ENCODE measurements around the gene TIAM2.

The TIAM2 gene

DNA sequence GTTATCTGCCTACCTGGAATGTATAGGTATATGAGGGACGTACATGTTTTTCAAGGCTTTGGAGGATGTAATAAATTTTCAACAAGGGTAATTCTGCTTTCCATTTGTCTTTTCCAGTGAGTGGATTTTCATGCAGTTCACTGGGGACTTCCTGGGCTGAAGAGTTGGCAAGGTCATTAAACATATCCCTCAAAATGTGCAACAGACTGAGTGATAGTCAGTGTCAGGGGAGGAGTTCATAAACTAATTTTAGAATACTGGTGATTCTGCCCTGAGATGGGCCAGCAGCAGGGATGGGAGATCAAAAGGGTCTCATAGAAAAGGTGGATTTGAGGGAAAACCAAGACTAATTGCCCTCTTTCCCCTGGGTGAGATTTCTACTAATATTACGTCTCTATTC is 146.4 kb downstream of the TIAM2 start:
- DNase-seq = no peak

DNA sequence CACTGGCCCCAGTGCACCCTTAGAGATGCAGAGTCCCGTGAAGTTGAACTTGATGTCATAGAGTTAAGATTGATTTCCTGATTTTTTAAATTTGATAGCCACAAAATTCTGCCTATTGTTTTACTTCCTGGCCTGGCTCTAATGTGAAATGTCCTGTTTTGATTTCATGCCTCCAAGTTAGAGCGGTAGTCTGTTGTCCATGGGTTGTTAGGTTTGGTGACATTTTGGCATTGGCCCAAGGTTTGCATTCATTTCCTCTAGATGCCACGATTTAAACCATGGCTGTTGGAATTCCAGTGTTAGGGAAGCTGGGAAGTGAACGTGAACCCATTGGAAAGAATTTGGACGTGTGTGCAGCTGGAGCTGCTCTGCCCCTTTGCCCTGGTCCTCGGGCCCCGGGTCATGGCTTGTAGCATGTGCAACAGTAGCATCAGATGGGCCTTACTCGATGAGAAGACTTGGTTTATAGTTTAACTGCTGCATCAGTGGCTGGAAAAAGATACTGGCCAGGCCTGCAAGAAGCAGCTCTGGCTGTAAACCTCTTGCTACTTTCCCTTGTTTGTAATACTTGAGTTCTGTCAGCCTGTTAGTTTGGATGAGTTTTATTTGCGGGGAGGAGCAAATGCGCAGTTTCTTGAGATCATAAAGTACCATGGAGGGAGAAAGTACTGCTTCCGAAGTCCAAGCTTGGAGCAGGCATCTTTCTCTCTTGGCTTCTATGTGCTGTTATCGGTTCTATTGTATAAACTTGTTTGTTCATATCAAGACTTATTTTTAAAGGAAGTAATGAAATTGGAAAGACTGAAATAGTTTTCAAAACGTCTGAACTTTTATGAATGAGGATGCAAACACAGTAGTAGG is 147.3 kb downstream of the TIAM2 start:
- DNase-seq = no peak

DNA sequence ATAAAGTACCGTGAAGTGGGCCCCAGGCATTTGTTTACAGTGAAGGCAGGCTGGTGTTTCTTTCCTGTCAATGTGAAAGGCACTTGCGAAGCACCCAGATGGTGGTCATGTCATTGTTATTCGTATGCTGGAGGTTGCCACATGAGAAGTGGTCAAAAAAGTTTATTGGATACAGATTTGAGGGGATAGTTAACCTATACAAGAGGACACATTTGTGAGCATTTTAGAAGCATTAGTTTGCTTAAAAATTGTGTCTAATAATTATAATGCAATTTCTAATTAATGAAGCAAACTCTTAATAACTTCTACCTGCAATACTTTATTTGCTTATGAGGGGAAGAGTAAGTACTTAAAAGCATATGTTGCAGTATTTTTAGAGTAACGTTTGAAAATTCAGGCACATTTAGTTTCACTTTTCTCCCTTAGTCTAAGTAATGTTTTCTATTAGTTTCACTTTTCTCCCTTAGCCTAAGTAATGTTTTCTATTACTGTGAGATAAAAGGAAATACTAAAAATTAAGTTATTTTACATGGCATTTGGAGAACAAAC is 148.0 kb downstream of the TIAM2 start:
- DNase-seq = no peak

DNA sequence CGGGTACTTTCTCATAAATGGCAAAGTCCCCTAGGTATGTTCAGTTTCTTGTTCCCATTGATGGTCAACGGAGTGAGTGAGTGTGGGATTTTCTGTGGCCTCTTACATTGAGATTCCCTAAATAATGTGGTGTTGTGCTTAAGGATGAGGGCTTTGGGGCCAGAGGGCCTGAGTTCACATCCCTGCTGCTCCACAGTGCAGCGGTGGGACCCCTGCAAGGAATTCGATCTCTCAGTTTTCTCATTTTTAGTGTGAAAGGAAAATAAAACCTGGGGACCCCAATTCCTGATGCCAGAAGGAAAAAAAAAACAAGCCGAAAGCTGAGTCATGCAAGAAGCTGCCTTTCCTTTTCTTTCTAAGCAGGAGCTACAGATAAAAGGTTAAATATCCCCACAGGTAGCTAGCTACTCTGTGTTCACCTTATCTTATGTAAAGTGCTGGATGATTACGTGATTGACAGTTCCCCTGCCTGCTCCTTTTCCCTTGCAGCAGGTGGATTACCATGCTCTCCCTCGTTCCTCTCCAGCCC is 148.5 kb downstream of the TIAM2 start:
- no peak for DNase-seq

DNA sequence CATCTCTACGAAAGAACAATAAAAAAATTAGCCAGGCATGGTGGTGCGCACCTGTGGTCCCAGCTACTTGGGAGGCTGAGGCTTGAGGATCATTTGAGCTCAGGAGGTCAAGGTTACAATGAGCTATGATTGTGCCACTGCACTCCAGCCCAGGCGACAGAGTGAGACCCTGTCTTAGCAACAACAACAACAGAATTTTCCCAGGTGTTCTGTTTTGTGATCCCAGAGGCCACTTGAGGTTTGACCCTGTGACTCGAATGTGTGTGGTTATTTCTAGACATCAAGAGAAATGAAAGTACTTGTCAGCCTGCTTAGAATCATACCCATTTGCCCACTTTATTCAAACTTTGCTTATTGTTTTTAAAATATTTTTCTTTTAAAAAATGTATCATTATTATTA is 151.1 kb downstream of the TIAM2 start:
- DNase-seq = no peak

DNA sequence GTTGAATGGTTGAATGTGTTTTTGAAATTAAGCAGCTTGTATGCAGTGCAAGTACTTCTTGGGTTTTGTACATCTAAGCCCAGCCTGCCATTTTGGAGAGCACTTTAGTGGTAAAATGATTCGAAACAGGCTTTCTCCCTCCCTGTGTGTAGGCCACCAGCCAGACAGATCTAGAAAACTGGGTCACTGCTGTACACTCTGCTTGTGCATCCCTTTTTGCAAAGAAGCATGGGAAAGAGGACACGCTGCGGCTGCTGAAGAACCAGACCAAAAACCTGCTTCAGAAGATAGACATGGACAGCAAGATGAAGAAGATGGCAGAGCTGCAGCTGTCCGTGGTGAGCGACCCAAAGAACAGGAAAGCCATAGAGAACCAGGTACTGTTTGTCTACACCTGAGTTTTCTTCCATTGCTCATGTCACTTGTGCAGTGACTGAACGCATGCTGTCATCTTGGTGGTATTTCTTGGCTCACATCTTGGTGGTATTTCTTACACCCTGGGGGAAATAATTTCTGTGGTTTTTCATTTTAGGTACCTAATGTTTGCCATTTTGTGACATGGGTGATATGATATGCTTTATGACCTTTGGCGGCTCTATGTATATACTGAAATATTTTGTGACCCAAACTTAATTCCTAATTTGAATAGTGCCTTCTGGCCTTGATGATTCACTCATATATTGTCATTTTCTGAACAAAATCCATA is 153.0 kb downstream of the TIAM2 start:
- no peak for DNase-seq

DNA sequence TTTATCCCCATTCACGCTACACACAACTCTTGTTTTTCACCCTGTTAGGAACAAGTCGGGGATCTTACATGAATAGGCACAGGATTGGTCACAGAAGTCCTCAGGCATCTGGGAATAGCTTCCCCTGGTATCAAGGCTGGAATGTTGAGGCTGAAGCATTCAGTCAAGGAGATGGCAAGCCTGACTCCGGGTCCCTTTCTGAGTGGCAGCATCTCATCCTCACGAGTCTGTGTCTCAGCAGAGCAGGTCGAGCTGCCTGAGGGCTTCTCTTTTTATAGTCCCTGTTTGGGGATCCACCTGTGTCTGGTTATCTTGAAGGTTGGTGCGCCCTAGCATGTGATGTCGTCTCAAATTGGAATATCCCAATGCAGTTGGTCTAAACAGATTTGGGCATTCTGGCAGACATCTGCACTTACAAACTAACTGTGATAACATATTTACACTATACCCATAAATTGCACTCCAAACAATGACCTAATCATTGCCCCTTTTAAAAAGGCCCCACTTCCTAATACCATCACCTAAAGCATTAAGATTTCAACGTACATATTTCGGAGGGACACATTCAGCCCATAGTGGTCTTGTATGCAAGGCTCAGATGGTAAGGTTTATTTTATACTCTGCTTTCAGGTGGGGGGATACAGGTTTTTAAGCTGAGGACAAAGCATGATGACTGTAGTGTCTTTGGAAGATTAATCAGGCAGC is 156.0 kb downstream of the TIAM2 start:
- DNase-seq = no peak

DNA sequence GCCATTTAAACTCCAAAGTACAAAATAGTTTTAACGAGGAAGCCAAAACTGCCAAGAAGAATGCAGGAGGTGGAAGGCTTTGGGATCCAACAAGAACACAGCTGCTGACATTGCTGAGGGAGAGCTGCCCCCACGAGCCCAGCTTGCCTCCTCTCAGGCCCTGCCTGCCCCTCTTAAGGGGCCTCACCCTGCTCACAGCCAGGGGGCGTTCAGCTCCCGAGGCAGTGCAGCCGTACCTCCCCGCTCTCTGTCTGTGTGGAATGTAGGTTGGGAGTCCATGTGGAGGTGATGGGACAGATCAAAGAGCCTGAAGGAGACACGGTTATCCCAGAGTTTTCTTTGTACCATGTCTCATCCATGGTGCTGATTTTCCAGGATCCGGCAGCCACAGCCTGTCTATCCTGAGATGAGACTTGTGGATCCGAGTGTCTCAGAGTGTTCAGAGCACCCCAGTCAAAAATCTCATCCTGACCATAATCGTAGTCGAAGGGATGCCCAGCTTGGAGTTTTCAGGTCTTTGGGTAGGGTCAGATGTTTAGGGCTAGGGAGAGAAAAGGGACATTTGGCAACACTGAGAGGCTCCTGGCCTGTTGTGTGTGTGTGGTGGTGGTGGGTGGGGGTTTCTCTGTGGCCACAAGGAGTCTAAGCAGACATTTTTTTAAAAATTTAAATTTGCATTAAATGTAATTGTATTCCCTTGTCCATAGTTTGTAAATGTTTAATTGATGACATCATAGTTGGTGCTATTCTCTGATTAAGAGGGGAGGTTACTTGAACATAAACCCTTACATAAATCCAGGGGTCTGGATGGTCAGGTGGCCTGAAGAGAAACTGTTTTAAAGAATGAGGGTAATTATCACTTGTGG is 157.3 kb downstream of the TIAM2 start:
- DNase-seq = no peak

DNA sequence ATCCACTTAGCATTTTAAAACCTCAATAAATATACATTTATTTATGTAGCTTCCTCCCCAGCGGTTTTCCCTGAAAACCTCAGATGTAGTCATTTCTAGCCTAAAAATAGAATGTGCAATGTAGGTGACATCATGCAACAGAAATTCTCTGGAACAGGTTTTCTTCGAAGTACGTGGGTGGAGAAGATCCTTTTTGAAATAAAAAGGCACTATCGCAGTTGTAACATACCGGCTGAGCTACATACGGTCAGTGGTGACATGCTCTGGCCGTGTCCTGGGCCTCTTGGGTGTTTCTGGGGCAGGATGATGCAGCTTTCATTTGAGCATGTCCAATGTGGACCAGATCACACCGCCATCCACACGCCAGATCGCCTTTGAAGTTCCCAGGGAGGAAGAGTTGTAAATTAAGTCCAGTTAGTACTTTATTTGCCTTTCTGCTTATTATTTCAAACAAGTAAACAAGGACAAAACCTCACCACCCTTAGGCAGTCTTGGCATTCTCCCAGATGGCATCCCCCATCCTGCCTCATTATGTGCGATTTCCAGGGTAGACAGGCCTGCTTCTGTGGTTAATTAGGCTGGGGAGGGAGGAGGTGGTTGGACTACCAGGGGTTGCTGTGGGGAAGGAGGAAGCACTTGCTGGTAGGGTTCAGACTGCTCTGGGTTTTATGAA is 159.2 kb downstream of the TIAM2 start:
- no peak for DNase-seq

DNA sequence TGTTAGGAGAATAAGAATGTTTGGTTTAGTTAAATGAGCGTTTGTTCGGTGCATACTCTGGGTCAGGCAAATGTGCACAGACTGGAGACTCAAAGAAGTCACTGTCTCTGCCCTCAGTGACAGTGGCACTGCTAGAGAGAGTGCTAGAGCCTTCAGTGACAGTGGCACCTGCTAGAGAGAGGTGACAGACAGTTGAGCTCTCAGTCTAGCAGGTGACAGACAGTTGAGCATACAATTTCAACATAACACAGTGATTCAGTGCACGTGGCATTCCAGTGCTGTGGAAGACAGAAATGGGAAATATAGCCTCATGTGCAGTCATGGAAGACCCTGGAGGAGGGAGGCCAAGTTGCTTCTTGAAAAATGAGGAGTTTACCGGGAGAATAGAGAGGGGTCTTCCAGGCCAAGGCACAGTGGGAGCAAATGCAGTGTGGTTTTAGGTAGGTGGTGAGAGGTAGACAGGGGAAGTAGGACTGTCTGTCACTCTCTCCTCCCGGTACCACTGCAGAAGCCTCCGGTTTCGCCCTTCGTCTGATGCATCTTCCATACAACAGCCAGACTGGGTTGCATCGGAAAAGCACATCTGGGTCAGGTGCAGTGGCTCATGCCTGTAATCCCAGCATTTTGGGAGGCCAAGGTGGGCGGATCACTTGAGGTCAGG is 160.8 kb downstream of the TIAM2 start:
- DNase-seq = no peak

DNA sequence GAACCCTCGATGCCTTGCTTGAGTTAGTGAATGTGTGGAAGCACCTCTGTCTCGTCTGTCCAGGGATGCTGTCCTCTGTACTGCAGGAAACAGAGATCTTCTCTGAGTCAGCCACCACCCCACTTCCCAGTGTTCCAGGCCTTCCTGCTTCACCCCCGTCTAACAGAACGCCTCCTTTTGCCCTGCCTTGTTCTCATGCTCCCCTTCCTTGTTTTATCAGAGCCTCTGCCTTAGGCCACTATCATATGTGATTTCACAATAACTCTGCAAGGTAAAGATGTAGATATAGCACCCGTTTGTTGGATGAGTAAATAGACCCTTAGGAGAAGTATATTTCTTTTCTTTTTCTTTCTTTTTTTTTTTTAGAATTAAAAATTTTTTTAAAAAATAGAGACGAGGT is 162.0 kb downstream of the TIAM2 start:
- DNase-seq = no peak

DNA sequence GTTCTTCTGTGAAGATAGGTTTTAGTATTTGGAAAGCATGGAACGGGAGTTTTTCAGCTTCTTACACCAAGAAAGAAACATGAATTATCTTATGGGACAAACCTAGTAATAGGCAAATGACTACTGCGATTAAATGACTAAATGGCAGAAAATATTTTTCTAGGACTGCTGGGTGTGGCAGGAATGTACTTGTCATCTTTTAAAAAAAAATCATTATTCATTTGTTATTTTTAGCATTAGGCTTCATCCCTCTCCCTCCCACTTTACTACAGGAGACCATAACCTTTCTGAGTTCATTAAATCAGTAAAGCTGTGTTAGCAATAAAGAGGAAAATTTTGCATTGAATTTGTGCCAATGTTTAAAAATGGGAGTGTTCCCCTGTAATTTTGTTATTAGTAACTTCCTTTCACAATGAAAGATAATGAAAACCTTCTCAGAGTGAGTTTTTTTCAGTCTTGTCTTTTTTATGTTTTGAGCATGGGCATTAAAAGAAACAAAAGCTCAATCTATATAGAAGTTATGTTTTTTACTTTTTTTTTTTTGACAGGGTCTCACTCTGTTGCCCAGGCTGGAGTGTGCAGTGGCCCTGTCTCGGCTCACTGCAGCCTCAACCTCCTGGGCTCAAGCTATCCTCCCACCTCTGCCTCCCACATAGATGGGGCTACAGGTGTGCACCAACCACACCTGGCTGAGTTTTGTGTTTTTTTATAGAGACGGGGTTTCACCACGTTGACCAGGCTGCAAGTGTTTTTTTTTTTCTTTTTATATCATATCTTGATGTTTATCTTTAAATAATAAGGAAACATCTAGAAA is 163.1 kb downstream of the TIAM2 start:
- DNase-seq = no peak

DNA sequence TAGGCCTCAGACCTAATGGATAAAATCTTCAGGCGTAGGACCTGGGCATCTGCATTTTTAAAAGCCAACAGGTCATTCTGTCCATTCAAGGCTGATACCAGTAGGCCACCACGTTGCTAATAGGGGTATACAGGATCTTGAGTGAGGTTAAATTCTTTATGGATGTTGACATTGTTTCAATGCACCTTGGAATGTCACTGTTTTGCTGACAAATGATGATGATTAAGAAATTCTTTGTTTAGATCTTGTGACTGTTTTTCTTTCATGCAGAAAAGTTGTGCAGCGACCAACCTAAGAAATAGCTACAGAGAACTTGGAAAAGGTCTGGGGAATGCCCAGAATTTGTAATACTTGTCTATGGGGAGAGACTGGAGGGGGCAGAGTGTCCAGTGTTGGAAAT is 167.6 kb downstream of the TIAM2 start:
- no peak for DNase-seq

DNA sequence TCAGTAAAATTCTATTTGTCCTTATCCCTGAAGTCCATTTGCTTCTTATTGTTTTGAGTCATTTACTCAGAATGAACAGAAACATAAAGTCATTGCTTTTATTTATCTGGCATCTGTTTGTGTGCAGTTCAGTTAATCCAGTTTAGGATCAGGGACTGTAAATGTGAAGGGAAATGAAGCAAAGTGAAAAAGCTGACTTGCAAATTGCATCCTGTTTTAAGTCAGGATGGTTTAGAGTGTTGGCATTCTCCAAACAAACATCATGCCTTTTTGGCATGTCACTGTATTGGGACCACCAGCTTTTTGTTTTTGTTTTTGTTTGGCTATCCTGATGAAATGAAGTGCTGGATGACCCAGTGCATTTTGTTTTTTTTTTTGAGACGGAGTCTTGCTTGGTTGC is 168.5 kb downstream of the TIAM2 start:
- no peak for DNase-seq

DNA sequence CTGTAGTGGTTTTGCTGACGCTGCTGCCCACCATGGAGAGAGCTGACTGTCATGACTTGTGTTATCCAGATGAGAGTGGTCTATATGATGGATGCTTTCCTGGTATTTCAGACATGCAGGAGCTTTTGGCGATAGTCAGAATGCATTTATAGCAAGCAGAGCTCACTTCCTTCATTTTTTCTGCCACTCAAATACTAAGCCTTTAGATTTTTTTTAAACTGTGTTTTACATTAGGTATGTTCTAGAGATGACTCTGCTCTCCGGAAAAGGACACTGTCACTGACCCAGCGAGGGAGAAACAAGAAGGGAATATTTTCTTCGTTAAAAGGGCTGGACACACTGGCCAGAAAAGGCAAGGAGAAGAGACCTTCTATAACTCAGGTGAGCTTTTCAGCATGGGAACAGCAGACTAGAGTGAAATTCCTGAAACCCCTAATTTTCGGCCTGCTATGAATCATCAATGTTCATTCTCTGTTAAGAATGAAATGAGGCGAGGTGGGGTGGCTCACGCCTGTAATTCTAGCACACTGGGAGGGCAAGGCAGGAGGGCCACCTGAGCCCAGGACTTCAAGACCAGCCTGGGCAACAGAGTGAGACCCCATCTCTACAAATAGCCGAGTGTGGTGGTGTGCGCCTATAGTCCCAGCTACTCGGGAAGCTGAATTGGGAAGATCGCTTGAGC is 170.1 kb downstream of the TIAM2 start:
- no peak for DNase-seq

DNA sequence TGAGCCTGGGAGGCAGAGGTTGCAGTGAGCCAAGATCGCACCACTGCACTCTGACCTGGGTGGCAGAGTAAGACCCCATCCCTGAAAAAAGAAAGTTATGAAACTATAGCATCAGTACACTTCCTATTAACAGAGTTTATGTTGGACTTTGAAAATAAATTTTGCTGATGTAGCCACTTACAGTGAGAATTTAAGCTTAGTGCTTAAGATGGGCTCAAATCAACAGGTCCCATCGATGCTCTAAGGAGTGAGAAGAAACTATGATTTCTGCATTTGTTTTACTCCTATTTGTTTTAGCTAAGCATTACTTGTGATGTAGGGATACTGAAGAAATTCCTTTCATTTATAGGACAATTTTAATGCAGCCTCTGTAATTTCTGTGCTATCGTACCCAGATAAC is 175.4 kb downstream of the TIAM2 start:
- DNase-seq = no peak

DNA sequence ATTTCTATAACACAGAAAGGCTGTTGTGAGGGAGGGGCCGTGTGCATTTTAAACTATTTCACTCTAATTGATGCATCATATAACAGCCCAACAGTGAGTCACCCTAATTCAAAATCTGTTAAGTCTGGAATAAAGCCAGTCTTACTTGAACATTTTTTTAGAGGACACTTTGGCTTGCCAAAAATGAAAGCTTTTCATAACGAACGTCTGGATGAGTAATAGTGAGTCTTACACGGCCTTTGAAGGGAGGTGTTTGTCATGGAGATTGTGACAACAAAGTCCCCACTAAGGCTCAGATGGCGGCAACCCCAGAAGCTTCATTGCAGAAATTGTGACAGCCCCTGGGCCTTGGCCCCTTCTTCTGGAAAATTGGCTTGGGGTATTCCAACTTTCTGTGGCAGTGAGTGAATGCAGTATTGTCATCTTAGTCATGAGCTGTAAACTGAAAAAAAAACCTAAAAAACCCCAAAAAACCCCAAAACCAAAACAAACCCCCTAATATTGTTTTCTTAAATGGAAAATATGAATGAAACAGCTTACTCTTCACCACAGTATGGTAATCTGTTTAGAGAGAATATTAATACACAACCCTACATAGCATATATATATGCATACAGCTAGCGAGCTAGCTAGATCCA is 176.1 kb downstream of the TIAM2 start:
- DNase-seq = peak; percentile 66 to 71

DNA sequence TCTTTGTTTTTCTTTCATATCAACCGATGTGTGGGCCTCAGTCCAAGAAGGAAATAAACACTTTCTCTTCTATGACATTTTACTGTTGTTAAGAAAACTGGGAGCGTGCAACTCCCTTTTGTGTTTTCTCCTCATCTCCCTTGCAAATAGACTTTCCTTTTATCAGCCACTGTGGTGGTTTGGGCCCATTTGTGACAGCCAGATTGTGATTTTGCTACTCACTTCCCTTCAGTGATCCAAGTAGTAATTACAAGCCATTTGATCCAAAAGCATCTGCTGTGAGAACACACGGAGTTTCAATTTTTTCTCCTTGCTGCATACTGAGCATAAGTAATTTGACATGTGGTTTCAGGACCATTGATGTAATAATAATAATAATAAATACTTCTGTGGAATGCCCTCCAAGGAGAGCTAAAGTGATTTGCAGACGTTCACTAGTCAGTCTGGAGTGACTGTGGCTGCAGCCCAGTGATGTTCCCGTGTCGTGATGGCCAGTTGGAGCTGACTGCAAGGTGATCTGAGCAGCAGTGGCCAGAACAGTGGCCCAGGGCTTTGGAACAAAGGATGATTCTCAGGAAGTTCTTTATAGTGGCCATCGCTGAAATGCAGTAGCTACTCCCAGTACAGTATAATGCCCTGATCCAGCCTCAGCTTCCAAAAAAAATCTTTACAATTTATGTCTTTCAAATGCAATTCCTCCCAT is 176.8 kb downstream of the TIAM2 start:
- no peak for DNase-seq

Data from stimulated activated CD4-positive, alpha-beta T cell treated with anti-CD3 and anti-CD28 coated beads, Interleukin-2, amount 100 ng/mL, for 48 hours (primary cell).